HG02610 (cell line): ENCODE data around the gene TRPM2.
"Not testable (repeated sequence)": the region's sequence is repeated elsewhere in the genome, so short reads cannot be mapped to it uniquely, and the experiment has no call there.

Experiments
- ATAC-seq: cut with Tn5 transposase; IDR thresholded peaks from one replicate; pipeline ENCODE4 v1.9.1; 2021; ENCODE audit warnings: mild to moderate bottlenecking, moderate library complexity; ENCODE audit not compliant: unreplicated experiment

TRPM2 gene

GRCh38 chr21:44405948-44406872 is 52.8 kb downstream of the TRPM2 start:
- no peak for ATAC-seq

- no peak for ATAC-seq
Observed at GRCh38 chr21:44406953-44407352, 53.5 kb downstream of the TRPM2 start.

DNA sequence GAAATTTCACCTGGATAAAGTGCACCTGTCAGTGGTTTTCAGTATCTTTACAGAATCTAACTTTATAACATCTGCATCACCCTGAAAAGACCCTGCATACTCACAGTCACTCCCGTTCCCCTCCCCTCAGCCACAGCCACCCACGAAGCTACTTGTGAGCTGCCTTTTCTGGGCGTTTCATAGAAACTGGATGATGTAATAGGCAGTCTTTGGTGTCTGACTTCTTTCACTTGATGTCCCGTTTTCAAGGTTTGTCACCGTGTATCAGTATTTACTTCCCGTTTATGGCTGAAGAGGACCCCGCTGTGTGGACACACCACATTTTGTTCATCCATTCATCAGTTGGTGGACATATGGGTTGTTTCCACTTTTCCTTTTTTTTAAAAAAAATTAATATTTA is 54.1 kb downstream of the TRPM2 start:
- no peak for ATAC-seq

DNA sequence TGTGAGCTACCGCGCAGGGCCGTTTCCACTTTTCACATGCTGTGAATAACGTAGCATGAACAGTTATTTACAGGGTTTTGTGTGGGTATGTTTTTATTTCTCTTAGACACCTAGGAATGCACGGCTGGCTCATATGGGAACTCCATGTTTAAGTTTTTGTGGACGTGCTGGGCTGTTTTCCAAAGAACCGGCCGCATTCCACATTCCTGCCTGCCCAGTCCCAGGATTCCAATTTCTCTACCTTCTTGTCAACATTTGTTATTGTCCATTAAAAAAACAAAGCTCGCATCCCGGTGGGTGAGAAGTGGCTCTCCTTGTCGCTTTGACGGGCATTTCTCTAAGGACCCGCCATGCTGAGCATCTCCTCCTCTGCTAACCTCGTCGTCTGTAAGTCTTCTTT is 54.8 kb downstream of the TRPM2 start:
- ATAC-seq = no peak

GRCh38 chr21:44413566-44414290 is 60.3 kb downstream of the TRPM2 start:
- ATAC-seq = no peak

GRCh38 chr21:44414291-44415072 is 61.1 kb downstream of the TRPM2 start:
- ATAC-seq = no peak

DNA sequence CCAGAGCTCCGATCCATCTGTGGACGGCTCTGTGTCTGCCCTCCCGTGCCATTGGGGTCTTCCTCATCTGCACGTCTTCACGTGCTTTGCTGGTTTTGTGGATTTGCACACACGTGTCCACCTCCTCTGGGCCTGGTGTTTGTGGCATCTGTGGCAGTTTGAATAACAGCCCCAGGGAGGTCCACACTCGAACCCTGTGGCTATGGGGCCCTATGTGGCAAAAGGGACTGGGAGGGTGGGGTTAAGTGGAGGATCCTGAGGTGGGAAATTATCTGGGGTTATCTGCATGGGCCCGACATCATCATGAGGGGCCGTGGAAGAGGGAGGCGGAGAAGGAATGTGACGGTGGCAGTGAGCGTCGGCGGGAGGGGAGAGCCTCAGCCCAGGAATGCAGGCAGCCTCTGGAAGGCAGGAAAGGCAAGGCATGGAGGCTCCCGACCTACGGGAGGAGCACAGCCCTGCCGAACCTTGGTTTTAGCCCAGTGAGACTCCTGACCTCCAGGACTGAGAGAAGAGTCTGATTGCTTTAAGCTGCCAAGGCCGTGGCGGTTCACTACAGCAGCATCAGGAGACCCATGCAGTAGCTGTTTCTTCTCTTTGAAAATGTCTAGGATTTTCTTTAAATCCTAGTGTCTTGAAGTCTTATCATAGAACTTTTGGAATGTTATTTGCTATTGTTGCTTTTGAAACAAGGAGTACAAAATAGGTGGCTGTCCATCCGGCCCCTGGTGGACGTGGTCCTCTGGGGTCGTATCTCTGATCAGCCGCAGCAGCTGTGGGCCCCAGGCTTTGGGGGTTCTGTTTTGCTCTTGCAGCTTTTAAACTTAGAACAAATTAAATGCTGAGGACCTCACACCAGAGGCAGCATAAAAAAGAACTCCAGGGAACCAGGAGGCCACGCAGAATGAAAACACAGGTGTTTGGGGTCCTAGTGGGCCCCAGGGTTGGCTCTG is 61.9 kb downstream of the TRPM2 start:
- no peak for ATAC-seq

DNA sequence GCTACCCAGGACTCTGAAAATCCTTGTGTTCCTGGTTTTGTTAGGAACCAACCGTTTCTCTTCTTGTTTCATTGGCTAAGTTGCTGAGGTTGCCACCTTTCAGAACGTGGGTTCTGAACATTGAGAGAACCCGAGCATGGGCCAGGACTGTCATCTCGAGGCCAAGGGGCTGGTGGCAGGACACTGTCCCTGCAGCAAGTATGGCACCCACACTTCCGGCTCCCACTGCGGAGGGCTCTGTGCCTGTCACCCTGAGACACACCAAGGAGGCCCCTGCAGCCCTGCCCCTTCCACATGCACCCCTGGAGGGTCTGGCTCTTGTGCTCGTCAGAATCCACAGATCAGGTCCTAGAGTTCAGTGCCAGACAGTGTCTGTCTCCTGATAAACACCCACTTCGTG is 62.8 kb downstream of the TRPM2 start:
- no peak for ATAC-seq

DNA sequence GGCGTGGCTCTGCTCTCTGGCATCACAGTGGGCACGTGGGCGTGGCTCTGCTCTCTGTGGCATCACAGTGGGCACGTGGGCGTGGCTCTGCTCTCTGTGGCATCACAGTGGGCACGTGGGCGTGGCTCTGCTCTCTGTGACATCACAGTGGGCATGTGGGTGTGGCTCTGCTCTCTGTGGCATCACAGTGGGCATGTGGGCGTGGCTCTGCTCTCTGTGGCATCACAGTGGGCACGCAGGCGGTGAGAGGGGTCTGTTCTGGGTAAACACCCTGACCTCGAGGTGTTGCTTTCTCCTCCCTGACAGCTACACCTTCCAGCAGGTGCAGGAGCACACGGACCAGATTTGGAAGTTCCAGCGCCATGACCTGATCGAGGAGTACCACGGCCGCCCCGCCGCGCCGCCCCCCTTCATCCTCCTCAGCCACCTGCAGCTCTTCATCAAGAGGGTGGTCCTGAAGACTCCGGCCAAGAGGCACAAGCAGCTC is 64.2 kb downstream of the TRPM2 start:
- ATAC-seq = not testable (repeated sequence)

DNA sequence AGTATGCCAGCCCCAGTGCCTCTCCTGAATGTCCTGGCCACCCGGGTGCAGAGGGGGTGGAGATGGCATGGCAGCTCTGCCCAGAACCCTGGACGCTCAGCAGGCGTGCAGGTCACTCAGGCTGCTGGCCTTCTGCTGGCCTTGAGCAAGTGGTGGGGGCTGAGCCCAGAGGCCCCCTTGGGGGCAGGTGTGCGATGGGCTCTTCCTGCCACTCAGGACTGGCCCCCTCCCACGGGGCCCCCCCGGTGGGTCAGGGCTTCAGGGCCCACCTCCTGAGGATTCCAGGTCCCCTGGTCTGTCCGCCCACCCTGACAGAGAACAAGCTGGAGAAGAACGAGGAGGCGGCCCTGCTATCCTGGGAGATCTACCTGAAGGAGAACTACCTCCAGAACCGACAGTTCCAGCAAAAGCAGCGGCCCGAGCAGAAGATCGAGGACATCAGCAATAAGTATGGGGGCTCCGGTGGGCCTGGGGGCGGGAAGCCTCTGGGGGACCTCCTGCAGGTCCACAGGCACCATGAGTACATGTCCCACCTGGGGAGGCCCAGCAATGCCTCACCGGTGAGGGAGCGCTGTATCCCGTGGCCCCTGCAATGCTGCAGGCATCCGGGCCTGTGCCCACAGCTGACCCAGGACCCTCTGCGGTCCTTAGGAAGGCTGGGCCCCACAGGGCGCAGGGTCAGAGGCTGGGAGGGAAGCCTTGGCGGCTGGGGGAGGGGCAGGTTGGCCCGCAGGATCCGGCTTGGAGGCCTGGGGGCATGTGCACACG is 64.9 kb downstream of the TRPM2 start:
- ATAC-seq = no peak

- ATAC-seq = no peak
Observed at GRCh38 chr21:44418876-44419230, 65.4 kb downstream of the TRPM2 start.

- no peak for ATAC-seq
Observed at GRCh38 chr21:44419679-44420078, 66.3 kb downstream of the TRPM2 start.

- no peak for ATAC-seq
Observed at GRCh38 chr21:44420416-44421205, 67.2 kb downstream of the TRPM2 start.

- ATAC-seq = no peak
Observed at GRCh38 chr21:44421901-44422840, 68.8 kb downstream of the TRPM2 start.

- ATAC-seq = no peak
Observed at GRCh38 chr21:44423312-44423821, 69.9 kb downstream of the TRPM2 start.

GRCh38 chr21:44423941-44424607 is 70.7 kb downstream of the TRPM2 start:
- ATAC-seq = no peak
